H1 (cell line): Measurements from ENCODE around the gene RTTN. TPM values are rescaled to one million over a fixed set of nuclear protein-coding genes. Genes with fewer than 3 reads are reported as not detected.

Experiments
- ATF2 ChIP-seq: IDR thresholded peaks from 2 replicates; pipeline ENCODE4 v1.6.1; 2012; ENCODE audit warnings: low read length, inconsistent platforms
- CHD7 ChIP-seq: fragments of 300-600 bp; sonication (generic); IDR thresholded peaks from 2 replicates; pipeline ENCODE4 v1.7.1; 2012; ENCODE audit warnings: low read length, moderate library complexity, mild to moderate bottlenecking, inconsistent platforms; ENCODE audit not compliant: insufficient replicate concordance
- EP300 ChIP-seq, 2 experiments: IDR thresholded peaks; 1 replicate in 1 of 2; 2 replicates in 1 of 2; pipeline ENCODE4 v1.6.1; 2011 to 2012; ENCODE audit warnings: low read depth in 2 of 2, low read length in 2 of 2, mild to moderate bottlenecking in 2 of 2, borderline replicate concordance in 1 of 2, inconsistent platforms in 1 of 2, moderate library complexity in 1 of 2
- JUND ChIP-seq: IDR thresholded peaks from 2 replicates; pipeline ENCODE4 v1.6.1; 2011; ENCODE audit warnings: mild to moderate bottlenecking, improper control_type of control experiment, low read length
- KDM1A ChIP-seq: fragments of 200-600, 300-600 bp; sonication (generic); IDR thresholded peaks from 2 replicates; pipeline ENCODE4 v1.7.1; 2016; ENCODE audit warnings: mild to moderate bottlenecking, low read length, borderline replicate concordance
- SAP30 ChIP-seq: fragments of 300-600 bp; sonication (generic); IDR thresholded peaks from 2 replicates; pipeline ENCODE4 v1.7.1; 2012; ENCODE audit warnings: low read length, moderate library complexity, mild to moderate bottlenecking, inconsistent platforms; ENCODE audit not compliant: insufficient read depth, insufficient replicate concordance
- polyA plus RNA-seq, 7 experiments: library from polyadenylated mRNA; depleted of rRNA in 3 of 7; stranded (reverse) in 5 of 7; unstranded in 2 of 7; fragments of >200 nt in 5 of 7; fragments of 200-250 nt in 2 of 7; gene quantifications; 1 replicate in 5 of 7; 2 replicates in 1 of 7; 4 replicates in 1 of 7; pipeline versions ENCODE4 v1.2.1 to v1.2.3, GENCODE V29; 2011 to 2013; ENCODE audit warnings: missing spikeins in 2 of 7, mixed read lengths in 2 of 7
- total RNA-seq: library from RNA; stranded (reverse); fragmentation: NEBNext Ultra II Directional; extraction: Animal tissue kit (Norgen Biotek cat#: 25700); gene quantifications from 2 replicates; pipeline ENCODE4 v1.2.1, GENCODE V29; 2021

Gene RTTN
- total and polyA plus RNA-seq, 2 of the 8 experiments (the other 6 are each of a cell fraction or from before 2014, with no cell fraction given): 9.1 to 21.4 TPM

- TF ChIP-seq CHD7: no peak
- no peak for TF ChIP-seq JUND
- no peak for TF ChIP-seq ATF2
- TF ChIP-seq KDM1A: no peak
- no peak for TF ChIP-seq SAP30
- no peak for TF ChIP-seq EP300 (IDR thresholded peaks at IDR 0.05; ENCODE audit: borderline replicate concordance in 1 of 2, low read depth in 2 of 2, low read length in 2 of 2)
Observed at GRCh38 chr18:70158992-70159717, 46.3 kb downstream of the RTTN start (continued).
